Suppressor macrophage treated with lipopolysaccharide for 1 hour (primary cell): Measurements from ENCODE around the gene PNLIP.

ENCODE experiments used
- DNase-seq, 3 donors: peaks; one replicate each; pipeline ENCODE4 v3.0.0-alpha.2; 2020 to 2022

The PNLIP gene

DNA sequence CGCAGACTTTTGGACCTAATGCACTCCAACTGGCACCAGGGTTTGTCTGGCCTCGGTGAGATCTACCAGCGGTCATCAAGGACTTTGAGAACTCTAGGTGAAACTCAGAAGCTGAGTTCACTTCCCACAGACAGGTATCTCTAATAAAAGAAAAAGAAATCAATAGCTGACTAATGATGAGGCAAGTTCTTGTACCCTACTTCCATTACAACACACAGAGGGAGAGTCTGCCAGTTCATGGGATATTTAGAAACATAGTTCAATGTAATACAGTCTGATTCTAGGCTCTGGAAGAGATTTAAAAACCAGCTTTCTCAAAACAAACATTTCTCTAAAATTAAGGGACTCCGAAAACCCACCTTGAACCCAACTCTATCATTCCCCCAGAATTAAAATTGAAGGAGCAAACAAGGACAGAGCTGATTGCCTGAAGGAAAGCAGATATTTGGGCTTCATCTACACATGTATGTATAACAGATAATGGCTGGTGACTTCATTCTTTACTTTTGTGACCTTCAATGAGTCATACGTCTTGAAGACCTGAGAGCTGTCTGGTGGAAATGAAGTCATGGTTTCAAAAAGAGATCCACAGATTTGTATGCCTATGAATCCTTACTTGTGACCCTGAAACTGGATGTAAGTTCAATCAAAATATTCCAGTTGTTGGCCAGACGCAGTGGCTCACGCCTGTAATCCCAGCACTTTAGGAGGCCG is 42.3 kb downstream of the PNLIP start:
- no peak for DNase-seq

DNA sequence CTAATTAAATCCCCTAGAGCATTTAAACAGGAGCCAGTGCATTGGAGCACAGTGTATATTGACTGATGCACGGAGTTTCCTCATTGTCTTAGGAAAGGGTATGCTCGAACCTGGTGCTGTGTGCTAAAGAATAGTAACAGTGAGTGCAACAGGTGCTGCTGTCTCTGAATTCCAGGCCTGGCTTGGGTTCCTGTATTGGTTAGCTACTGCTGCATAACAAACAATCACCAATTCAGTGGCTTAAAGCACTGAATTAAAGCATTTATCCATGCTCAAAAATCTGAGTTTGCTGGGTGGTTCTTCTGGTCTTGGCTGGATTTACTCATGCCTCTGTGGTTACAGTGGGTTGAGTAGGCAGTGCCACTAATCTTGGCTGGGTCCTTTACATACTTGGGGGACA is 43.3 kb downstream of the PNLIP start:
- DNase-seq = no peak

DNA sequence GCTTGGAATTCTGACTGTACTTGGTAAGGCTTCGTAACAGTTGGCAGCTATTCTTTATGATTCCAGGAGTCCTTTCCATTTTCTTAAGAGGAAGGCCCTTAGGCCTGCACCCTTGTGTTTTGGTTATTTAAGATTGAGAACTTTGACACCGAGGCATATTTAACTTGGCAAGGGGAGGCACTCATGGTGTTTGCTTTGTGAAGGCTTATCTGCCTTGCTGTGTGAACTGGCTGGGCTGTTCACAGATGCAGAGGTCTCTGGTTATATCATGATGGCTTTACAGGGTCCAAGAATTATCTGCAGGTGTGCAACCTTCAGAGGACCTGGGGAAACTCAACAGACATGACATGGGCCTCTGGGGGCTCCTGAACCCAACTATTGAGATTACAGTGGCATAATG is 44.2 kb downstream of the PNLIP start:
- DNase-seq = no peak

DNA sequence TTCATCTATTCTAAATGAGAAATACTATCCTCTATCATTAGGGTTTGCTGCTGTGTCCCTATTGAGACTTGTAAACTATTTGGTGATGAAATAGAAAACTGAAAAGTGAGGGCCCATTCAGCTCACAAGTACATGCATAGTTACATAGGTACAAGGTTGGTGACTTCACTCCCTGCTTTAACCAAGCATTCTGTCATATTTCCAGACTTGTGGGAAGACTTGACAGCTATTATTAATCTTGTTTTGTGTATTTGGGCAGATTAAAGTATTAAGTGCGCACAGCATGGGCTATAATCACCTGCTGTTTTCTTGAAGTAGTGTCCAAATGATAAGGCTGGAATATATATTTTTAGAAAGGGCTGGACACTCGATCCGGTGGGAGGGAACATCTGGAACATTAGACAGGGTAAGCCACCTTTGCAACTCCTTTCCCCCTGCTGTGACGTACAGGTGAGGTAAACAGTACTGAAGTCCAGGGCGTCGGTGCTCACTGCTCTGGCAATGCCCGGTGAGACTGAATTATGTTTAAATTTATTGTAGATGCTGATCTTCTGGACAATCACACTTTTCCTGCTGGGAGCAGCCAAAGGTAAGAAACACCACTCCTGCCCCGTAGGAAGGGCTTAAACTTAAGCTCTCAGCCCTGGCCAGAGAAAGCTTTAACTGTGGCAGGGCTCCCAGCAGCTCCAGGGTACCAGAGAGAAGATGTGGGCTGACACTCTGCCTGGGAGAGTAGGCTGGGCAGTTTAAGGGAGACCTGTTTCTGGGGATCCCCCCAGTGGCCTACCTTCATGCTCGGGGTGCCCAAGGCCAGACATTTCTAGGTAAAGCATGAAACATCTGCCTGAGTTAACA is 45.1 kb downstream of the PNLIP start, which contains the start of gene PNLIPRP1:
Gene PNLIPRP1, plus strand, starts transcription at position 370 of the 855 bp plus-strand sequence. Its CDS starts 171 bp downstream, at position 541.
- DNase-seq = no peak

DNA sequence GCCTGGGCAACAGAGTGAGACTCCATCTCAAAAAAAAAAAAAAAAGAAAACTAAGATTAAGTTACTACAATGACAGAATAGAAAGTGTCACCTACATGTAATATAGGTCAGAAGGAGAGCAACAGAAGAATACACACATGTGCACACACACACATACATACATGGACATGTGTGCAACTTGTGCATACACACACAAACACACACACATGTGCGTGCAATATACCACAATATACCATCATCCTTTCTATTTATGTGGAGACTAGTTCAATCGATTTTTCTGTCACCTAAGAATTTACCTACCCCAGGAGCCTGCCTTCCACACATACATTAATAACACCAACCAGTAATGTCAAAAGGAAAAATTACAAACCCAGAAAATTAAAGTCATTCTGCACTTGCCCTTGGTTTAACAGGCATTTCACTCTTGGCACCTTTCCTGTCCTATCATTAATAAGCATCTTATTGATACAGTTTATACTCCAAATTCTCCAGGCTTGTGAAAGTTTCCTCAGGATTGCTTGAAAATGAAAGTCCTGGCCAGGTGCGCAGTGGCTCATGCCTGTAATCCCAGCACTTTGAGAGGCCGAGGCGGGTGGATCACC is 47.5 kb downstream of the PNLIP start:
- no peak for DNase-seq

DNA sequence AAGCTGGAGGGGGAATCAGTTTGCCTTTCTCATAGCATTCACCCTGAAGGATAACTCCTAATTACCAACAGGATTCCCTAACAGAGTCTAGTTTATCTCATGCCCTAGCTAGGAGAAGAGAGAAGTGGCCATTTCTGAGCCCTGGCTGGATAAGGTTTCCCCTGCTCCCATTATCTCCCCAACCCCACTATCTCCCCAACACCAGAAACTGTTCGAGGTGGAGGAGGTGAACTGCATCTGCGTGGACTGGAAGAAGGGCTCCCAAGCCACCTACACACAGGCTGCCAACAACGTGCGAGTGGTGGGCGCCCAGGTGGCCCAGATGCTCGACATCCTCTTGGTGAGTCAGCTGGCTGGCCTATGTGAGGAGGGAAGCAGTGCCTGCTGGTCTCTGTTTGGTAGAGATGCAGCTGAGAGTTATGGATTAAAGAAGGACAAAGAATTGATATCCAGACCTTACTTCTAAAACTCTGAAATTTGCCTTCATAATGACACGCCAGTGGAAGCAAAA is 48.8 kb downstream of the PNLIP start:
- no peak for DNase-seq

DNA sequence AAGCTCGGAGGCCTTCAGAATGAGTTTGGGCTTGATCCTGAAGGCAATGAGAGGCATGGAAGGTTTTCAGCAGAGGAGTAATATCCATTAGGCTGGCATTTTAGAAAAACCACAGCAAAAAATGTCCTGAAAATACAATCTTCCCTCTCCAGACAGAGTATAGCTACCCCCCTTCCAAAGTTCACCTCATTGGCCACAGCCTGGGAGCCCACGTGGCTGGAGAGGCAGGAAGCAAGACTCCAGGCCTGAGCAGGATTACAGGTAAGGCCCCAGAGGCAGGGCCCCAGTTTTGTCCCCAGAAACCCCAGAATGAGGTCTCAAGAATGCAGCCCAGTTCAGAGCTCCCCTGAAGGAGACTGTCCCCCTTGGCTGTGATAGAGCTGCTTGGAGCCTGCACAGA is 50.3 kb downstream of the PNLIP start:
- no peak for DNase-seq

DNA sequence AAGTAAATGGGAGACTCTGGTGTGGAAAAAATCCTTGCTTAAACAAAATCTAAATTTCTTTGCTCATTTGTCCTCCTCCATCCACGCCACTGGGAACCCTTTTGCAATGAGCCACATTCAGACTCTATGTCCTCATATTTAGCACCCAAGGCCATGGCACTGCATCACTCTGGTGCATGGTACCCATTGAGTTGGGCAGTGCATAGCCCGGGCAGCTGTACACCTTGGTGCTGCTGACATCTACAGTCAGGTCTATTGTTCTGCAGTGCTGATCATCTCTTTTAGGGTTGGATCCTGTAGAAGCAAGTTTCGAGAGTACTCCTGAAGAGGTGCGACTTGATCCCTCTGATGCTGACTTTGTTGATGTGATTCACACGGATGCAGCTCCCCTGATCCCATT is 51.8 kb downstream of the PNLIP start:
- no peak for DNase-seq

DNA sequence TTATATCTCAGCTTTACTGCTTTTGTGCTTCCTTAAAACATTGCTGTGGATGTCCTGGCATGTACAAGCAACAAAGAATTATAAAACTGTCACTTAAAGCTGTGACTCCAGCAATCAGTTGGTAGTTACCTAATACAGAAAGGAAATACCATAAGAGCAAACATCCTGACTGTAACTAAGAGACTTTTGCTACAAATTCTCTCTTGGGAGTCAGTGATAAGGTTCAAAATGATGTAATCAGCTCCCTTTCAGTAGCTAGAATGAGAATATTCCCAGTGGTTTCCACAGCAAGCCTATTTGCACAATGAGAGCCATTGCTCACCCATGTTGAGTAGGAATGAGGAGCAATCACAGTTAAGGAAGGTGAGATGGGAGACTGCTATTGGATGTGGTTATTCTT is 52.6 kb downstream of the PNLIP start:
- no peak for DNase-seq

DNA sequence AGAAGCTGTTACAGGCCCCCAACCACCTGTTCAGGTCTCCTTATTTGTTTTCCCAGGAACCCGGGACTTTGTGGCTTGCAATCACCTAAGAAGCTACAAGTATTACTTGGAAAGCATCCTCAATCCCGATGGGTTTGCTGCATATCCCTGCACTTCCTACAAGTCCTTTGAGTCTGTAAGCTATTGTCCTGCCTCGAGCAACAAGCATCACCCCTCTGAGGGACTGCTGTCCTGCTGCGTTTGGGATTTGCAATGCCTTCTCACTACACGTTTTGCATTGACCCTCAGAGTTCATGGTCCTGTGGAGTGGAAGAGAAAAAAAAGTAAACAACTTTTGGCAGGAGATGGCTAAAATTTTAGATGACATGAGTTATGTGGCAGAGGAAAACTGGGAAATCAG is 54.3 kb downstream of the PNLIP start:
- DNase-seq = no peak

DNA sequence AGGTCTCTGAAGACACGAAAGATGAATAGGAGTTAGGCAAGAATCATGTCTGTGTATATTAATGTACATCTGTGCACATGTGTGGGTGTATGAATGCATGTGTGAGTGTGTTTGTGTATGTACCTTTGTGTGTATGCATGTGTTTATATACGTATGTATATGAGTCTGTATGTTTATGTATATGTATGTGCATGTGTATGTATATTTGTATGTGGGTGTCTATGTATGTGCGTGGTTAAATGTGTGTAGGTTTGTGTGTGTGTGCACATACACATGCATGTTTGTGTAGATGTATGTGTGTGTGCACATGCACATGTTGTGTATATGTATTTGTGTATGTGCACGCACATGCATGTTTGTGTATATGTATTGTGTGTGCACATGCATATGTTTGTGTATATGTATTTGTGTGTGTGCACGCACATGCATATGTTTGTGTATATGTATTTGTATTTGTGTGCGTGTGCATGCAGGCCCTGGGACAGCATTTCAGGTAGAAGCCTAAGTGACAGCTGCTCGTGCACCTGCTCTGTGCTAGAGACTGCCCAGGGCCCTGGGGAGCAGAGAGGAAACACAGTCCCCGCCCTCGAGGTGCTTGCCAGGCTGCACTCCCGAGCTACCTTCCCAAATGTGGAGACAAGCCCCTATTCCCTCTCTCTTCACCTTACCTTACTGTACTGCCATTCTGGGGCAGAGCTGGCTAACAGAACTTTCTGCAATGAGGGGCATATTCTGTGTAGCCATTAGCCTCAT is 57.1 kb downstream of the PNLIP start:
- DNase-seq = no peak

DNA sequence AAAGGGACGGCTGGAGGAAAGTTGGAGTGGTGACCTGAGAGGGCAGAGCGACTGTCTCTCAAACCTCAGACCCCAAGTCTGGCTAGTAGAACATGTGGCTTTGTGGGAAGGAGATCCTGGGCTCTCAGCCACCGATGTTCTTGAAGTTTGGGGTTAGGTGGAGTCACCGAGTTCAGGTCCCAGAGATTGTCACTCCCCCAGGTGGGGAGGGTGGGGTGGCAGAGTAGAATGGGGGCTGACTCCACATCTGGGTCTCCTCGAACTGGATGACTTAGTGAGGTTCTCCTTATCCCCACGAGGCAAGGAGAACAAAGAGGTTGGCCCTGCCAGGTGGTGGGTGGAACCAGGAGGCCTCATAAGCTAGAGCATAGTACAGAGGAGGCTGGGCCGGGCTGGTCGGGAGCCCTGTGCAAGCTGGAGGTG is 60.3 kb downstream of the PNLIP start:
- DNase-seq = no peak

DNA sequence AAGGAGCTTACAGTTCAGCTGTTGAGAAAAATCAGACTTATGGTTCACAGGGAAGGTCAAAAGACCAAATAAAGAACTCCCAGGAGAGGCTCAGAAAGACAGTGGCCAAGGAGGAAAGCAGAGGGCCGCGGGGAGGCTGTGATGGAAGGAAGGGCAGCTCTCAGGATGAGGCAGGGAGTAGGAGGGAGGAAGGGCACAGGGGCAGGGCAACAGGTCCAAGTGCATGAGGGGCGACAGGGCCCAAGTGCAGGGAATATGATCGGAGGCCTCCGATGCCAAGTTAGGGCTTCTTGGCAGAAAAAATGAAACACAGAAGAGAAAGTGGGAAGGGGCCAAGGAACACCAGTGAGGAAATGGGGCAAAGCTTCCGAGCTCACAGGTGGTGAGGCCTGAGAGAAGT is 61.6 kb downstream of the PNLIP start:
- no peak for DNase-seq

DNA sequence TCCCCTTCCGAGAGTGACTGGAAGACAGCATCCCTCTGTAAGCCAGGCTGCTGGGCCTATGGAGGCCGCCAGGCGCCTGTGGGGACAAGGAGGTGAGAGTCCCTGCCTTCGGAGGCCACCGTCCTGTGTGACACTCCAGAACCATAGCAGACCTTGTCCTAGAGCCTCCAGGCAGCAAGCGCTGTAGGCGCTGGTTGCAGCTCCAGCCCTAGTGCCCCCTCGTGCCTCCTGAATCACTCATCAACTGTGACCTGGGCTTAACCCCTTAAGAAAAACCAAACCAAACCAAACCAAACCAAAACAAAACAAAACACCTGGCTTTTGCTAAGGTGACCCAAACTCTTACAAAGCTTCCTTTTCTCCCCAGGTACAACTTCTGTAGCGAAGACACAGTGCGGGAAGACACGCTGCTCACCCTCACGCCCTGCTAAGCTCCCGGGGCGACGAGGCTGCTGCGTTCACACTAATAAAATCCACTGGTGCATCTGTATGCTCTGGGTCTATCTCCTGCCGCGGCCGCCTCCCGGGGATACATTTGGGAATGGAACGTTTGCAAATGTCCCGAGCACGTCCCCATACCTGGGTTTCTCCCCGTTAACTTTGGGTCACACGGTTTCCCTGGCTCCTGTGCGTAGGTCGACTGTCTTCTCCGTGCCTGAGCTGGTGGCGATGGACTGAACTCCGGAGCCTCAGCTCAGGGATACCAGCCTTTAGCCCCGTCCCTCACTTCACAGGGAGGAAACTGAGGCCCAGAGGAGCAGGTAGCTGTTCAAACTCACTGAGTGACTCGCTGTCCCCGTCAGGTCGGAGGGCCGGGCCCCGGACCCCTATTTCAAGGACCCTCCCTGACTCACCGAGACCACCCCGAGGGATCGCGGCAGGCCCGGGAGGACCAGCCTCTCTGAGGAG is 63.2 kb downstream of the PNLIP start:
- DNase-seq = no peak

DNA sequence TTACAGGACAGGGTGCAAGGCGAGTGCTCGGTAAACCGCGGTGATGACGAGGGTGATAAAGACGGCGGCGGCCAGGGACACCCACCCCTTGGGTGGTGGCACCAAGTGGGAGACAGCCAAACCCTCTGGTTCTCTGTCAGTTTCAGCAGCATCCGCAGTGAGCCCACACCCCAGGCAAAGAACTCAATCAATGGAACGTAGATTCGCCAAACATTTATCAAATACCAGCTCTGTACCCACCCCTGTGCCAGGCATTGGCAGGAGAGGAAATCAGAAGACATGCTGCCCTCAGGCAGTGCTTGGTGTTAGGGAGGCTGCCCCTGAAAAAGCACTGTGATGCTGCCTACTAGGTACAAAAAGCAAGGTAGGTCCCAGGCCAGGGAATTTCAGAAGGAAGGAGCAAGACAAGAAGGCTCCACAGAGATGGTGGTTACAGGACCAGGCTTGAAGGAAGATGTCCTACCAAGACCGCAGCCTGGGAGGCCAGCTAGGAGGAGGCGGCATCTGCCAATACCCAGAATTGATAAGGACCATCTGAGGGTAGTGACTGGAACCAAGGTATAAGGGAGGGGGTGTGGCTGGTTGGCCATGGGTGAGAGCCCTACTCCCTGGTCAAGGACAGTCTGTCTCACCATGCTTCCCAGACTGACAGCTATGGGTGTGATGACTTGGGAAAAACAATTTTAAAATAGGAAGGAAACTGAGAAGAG is 64.9 kb downstream of the PNLIP start:
- no peak for DNase-seq

DNA sequence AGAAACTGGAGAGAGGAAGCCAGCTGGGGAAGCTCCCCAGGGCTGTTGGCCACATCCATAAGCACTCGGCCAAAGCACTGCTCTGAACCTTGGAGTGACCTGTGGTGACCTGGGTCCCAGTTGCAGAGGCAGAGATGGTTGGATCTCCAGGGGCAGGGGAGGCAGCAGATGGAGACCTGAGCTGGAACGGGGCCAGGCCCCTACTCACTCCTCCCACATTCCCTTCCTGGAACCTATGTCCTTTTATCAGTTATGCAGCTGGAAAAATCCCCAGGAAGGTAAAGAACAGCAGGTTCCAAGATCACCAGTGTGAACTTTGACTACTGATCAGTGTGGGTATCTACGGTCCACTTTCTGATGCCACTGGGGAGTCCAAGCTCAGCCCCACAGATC is 65.4 kb downstream of the PNLIP start:
- DNase-seq = no peak

DNA sequence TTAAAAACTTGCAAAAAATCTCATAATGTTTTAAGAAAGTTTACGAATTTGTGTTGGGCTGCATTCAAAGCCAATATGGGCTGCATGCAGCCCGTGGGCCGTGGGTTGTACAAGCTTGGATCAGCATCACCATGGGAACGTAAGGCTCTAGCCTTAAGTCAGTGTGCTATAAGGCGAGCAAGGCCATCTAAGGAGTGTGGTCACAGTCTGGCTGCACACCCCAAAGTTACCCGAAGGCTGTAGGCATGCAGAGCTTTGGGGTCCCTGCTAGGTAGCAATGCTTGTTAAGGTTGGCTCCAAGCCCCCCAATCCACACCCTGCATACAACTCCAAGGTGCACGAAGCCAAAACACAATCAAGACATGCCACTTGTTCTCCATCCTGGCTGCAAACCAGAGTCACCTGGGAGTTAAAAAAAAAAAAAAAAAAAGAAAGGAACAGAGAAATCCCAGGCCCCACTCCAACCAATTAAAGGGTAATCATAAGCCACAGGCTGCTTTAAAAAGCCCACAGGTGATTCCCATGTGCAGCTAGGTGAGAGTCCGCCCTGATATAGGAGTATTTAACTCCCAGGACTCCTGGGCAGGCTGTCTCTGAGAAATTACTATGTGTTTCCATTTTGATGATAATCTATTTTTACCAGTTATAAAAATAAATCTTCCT is 66.5 kb downstream of the PNLIP start:
- DNase-seq = no peak

DNA sequence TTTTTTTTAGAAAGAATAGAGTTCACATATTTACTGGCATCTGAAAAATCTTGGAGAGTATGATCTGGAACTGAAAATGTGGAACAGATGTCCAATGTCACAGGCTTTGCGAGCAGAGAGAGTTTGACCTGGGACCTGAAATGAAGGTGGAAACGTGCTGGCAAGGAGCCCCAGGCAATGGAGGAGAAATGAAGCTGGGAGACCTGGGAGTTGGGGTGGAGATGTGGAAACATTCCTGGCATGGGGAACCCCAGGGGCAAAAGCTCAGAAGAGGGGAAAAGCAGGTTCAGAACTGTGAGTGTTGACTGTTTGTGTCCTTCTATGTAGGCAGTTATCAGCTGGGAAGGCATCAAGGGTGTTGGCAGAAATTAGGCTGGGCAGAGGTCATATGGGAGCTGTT is 67.7 kb downstream of the PNLIP start:
- no peak for DNase-seq

DNA sequence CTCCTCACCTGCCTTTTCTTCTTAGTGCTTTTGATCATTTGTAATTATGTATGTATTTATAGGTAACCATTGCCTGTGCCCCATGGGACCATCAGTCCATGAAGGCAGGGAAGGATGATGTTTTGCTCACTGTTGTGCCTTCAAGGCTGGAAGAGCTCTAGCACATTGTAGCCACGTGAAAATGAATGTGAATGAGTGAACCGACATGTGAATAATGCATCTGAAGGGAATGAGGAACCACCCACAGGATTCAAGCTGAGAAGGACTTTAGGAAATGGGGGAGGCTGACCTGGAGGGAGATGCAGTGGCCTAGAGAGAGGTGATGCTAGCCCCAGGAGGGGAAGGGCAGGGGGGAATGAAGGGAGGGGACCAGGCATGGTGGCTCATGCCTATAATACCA is 69.1 kb downstream of the PNLIP start:
- no peak for DNase-seq

DNA sequence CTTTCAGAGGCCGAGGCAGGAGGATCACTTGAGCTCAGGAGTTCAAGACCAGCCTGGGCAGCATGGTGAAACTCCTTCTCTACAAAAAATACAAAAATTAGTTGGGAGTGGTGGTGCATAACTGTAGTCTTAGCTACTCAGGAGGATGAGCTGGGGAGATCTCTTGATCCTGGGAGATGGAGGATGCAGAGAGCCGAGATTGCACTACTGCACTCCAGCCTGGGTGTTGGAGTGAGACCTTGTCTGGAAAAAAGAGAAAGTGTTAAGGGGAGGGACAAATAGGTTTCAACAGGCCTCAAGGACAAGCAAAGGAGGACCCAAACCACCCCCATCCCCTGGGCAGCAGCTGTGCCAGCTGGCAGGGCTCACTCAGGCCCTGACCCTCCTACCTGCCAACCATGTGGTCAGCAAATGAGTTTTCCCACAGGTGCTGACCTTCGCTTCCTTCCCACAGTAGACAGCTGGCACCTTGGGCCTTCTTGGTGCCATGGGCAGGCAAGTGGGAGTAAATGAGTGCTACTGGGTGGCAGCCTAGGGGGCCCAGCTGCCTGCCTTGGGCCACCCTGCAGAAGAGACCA is 69.6 kb downstream of the PNLIP start:
- DNase-seq = no peak
